ENCODE data around the gene SRP54.
"Not testable (repeated sequence)": the region's sequence is repeated elsewhere in the genome, so short reads cannot be mapped to it uniquely, and the experiment has no call there.

Gene SRP54

DNA sequence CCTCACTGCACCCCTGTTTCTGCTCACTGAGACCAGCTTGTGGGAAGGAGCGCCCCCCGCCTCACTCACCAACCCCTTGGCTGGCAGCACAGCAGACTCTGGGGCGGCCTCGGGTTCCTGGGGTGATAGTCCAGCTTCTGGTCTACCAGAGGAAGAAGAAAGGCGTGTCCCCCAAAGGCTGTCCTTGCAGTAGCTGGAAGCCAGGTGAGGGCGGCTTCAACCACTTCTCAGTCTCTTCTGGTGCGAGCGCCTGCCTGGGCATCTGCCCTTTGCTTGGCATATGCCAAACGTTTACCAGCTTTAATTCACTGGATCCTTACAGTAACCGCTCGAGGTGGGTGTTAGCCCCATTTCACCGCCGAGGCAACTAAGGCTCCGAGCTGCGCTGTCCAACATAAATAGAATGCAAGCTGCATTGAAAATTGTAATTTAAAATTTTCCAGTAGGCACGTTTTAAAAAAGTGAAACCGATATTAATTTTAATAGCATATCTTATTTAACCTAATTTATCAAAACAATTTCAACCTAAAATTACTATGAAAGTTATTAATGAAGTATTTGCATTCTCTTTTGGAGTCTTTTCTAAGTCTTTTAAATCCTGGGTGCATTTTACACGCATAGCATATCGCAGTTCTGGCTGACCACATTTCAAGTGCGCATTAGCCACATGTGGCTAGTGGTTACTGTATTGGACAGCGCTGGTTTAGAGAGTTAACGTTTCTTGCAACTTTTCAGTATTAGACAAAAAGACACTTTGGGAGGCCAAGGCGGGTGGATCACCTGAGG, 64.2 kb downstream of the SRP54 start:
- peak overlapping the region; percentile 94 for H3K27ac ChIP-seq
- TF ChIP-seq ZFX (IDR thresholded peaks at IDR 0.05): no peak; the same call in 1 of the 2 replicates
- TF ChIP-seq, protein P1, sequence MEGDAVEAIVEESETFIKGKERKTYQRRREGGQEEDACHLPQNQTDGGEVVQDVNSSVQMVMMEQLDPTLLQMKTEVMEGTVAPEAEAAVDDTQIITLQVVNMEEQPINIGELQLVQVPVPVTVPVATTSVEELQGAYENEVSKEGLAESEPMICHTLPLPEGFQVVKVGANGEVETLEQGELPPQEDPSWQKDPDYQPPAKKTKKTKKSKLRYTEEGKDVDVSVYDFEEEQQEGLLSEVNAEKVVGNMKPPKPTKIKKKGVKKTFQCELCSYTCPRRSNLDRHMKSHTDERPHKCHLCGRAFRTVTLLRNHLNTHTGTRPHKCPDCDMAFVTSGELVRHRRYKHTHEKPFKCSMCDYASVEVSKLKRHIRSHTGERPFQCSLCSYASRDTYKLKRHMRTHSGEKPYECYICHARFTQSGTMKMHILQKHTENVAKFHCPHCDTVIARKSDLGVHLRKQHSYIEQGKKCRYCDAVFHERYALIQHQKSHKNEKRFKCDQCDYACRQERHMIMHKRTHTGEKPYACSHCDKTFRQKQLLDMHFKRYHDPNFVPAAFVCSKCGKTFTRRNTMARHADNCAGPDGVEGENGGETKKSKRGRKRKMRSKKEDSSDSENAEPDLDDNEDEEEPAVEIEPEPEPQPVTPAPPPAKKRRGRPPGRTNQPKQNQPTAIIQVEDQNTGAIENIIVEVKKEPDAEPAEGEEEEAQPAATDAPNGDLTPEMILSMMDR (conservative IDR thresholded peaks at IDR 0.05): no peak; the same call in 1 of the 2 replicates

DNA sequence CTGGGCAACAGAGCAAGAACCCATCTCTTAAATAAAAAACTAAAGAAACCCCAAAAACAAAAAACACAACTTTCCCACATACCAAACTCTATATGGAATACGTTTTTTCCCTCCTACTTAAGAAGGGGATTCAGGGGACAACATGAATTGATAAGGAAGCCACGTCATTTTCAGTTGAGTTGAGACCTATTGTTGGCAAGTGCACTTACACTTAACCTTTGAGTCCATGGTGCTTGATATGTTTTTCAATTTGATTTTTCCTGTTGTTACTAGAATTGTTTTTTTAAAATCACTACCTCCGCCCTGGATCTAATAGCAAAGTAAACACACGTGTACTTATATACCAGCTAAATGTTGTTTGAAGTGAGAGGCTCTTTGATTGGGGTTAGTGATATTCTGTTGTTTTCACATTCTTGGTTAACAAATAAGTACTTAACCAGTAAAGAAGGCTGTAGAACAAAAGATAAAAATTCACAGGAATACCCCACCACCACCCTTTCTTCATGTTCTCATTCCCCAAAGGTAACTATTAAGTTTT, 65.3 kb downstream of the SRP54 start:
- no peak for TF ChIP-seq ZFX (IDR thresholded peaks at IDR 0.05)
- TF ChIP-seq, protein P1 (conservative IDR thresholded peaks at IDR 0.05): no peak
- H3K27ac ChIP-seq: no peak overlapping the region

- peak overlapping the region; percentile 81 for H3K27ac ChIP-seq
- TF ChIP-seq, protein P1 (conservative IDR thresholded peaks at IDR 0.05): no peak
These were observed 67.9 kb downstream of the SRP54 start for GRCh38 chr14:35050652-35051051.

DNA sequence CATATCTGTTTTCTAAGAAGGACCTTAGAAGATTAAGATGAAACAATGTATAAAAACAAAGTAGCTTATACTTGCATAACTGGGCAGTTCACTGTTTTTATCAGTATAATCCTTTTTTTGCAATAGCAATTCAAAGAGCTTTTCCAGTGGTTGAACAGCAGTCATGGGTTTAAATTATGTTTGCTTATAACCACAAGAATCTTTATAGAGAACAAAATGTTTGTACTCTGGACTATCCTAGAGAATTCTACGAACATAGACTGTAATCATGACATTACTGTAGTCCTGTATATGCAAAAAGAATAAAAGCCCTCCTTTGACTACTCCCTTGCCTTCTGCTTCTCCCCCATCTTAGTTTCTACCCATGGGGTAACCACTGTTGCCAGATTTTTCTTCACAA, 69.0 kb downstream of the SRP54 start:
- peak overlapping the region; percentile 81 for H3K27ac ChIP-seq
- no peak for TF ChIP-seq ZFX (IDR thresholded peaks at IDR 0.05)
- TF ChIP-seq, protein P1 (conservative IDR thresholded peaks at IDR 0.05): no peak

DNA sequence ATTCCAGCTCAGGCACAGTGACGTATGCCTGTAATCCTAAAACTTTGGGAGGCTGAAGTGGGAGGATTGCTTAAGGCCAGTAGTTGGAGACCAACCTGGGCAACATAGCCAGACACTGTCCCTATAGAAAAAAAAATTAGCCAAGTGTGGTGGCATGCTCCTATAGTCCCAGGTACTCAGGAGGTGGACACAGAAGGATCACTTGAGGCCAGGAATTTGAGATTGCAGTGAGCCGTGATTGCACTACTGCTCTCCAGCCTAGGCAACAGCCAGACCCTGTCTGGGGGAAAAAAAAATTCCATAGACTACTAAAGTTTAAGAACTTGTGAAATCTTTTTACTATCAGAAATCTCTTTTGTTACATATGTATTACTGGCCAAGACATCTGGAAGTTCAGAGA, 69.8 kb downstream of the SRP54 start:
- H3K27ac ChIP-seq: no peak overlapping the region
- TF ChIP-seq ZFX (IDR thresholded peaks at IDR 0.05): no peak
- TF ChIP-seq, protein P1 (conservative IDR thresholded peaks at IDR 0.05): no peak

DNA sequence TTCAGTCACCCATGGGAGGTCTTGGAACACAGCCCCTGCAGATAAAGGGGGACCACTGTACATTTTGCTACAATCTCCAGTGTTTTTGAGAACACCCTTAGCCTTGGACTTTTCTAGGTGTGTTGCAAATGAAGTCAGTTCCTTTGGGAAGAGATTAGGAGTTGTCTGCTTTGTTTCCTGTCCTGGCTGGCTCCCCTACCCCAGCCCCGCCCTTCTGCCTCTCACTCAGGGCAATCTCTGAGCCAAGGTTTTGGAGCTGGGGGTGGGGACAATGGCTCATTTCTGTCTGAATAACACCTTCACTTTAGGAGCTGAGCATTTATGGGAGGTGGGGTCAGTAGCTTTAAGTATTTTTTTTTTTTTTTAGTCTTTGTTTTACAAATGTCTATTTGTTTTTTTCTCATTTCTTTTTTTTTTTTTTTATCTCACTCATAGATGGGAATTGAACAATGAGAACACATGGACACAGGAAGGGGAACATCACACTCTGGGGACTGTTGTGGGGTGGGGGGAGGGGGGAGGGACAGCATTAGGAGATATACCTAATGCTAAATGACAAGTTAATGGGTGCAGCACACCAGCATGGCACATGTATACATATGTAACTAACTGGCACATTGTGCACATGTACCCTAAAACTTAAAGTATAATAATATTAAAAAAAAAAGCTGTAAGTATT, 78.5 kb downstream of the SRP54 start:
- not testable (repeated sequence) for H3K27ac ChIP-seq

DNA sequence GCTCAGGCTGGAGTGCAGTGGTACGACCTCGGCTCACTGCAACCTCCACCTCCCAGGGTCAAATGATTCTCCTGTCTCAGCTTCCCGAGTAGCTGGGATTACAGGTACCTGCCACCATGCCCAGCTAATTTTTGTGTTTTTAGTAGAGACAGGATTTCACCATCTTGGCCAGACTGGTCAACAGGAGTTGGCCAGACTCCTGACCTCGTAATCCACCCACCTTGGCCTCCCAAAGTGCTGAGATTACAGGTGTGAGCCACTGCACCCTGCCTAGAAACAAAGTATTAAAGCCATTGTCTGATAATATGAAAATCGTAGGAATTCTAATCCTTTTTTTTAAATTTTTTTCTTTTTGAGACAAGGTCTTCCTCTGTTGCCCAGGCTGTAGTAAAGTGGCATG, 82.9 kb downstream of the SRP54 start:
- H3K27ac ChIP-seq: not testable (repeated sequence)

- H3K27ac ChIP-seq: no peak overlapping the region
- TF ChIP-seq, protein P1 (conservative IDR thresholded peaks at IDR 0.05): no peak
These were observed 85.6 kb downstream of the SRP54 start for GRCh38 chr14:35068238-35069012.

Data from C4-2B (cell line).